ENCODE data around the gene FSIP2. TPM values are rescaled to one million over a fixed set of nuclear protein-coding genes. Genes with fewer than 3 reads are reported as not detected.

Gene FSIP2
- total RNA-seq, 4 donors from 2014 or later: 1.5 to 4.2 (median 2.3) TPM

DNA sequence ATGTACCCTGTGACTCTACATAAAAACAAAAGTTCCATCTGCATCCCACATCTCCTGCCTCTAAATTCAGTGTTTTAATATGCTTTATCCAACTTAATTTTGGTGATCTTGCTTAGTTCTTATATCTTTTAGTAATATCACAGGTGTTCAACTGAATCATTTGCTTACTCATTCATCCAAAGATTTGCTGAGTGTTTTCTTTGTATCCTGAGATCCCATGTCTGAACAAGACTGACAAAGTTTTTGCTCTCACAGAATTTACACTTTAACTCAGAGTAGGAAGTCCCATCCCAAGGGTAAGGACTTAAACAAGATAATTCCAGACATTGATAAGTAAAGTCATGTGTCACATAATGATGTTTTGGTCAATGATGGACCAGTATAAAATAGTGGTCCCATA lies 87.0 kb downstream of the FSIP2 start:
- TF ChIP-seq POLR2A (IDR thresholded peaks at IDR 0.05) (no peak), CTCF (IDR thresholded peaks at IDR 0.05) (no peak)
- no peak for DNase-seq
- Histone ChIP-seq H3K9me3 (no peaks in the 10 kb centered on the region), H3K36me3 (no peaks in the 10 kb centered on the region), H3K4me1 (no peaks in the 10 kb centered on the region), H3K27me3 (no peaks in the 10 kb centered on the region), H3K4me3 (replicated peaks in 1 of 3) (no peak overlapping the region), H3K27ac (no peak overlapping the region)
- intact Hi-C loops (cut with DNase I): no loop called here

GRCh38 chr2:185828326-185828725 lies 89.7 kb downstream of the FSIP2 start:
- TF ChIP-seq CTCF (IDR thresholded peaks at IDR 0.05) (no peak), POLR2A (IDR thresholded peaks at IDR 0.05) (no peak)
- Histone ChIP-seq H3K4me1 (no peaks in the 10 kb centered on the region), H3K36me3 (no peaks in the 10 kb centered on the region), H3K9me3 (no peaks in the 10 kb centered on the region), H3K4me3 (replicated peaks in 1 of 3) (no peak overlapping the region), H3K27me3 (no peaks in the 10 kb centered on the region), H3K27ac (no peak overlapping the region)
- WGBS, 2 donors: 59 to 71% methylated on average over 3 of the region's 3 CpGs
- no peak for DNase-seq
- intact Hi-C loops (cut with DNase I): no loop called here

DNA sequence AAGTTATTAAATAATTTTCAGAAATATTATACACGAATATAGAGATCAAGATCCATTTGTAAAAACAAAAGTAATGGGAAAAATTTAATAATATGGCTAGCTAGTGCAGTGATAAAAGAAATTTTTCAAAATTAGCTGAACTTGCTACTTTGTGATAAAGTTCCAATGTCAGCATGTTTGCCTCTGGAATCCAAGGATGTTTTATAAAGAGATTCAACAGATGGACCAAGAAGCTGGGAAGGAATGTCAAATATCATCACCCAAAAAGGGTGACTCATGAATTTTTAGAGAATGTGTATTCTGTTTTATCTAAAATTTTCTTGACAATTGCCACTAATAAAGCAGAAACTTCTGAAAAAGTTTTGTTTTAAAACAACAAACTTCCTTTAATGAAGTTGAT lies 95.3 kb downstream of the FSIP2 start:
- no peaks in the 10 kb centered on the region for H3K9me3 ChIP-seq
- H3K4me3 ChIP-seq (replicated peaks in 1 of 3): no peak overlapping the region
- intact Hi-C loops (cut with DNase I): no loop called here
- no peaks in the 10 kb centered on the region for H3K27me3 ChIP-seq
- no peak for TF ChIP-seq CTCF (IDR thresholded peaks at IDR 0.05)
- no peak for TF ChIP-seq POLR2A (IDR thresholded peaks at IDR 0.05)
- H3K36me3 ChIP-seq: no peaks in the 10 kb centered on the region
- DNase-seq: no peak
- no peak overlapping the region for H3K27ac ChIP-seq
- no peaks in the 10 kb centered on the region for H3K4me1 ChIP-seq
- WGBS, 2 donors: 74 to 85% methylated on average over 1 of the region's 1 CpG

- no peak for DNase-seq
- Histone ChIP-seq H3K4me1 (no peaks in the 10 kb centered on the region), H3K27ac (no peak overlapping the region), H3K4me3 (replicated peaks in 1 of 3) (no peak overlapping the region), H3K9me3 (no peaks in the 10 kb centered on the region), H3K27me3 (no peaks in the 10 kb centered on the region), H3K36me3 (no peaks in the 10 kb centered on the region)
- no peak for TF ChIP-seq CTCF (IDR thresholded peaks at IDR 0.05)
- TF ChIP-seq POLR2A (IDR thresholded peaks at IDR 0.05): no peak
- 92 to 96% methylated on average over 8 of the region's 8 CpGs for WGBS, 2 donors
- intact Hi-C loops (cut with DNase I): no loop called here
Measured at GRCh38 chr2:185835974-185836373, 97.4 kb downstream of the FSIP2 start.

DNA sequence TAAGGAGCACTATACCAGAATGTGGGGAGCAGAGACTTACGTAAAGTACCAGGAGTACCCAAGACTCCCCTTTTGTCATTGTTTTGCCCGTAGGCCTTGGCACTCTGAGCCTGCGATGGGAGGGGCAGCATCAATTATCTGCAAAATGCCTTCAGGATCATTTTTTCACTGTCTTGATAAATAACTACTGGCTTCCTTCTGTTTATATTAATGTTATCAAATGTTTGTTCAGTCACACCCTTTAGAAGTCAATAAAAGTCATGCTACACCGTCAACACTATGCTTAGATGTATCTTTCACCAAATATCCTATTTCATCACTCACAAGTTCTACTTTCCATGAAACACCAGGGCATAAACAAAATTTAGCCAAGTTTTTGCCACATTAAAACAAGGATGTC lies 116.3 kb downstream of the FSIP2 start:
- TF ChIP-seq CTCF (IDR thresholded peaks at IDR 0.05): no peak
- intact Hi-C loops (cut with DNase I): no loop called here
- H3K36me3 ChIP-seq: no peaks in the 10 kb centered on the region
- WGBS, 2 donors: 89 to 91% methylated on average over 4 of the region's 4 CpGs
- no peak overlapping the region for H3K27ac ChIP-seq
- no peak overlapping the region for H3K4me3 ChIP-seq (replicated peaks in 1 of 3)
- no peaks in the 10 kb centered on the region for H3K4me1 ChIP-seq
- no peaks in the 10 kb centered on the region for H3K27me3 ChIP-seq
- DNase-seq: no peak
- H3K9me3 ChIP-seq: no peaks in the 10 kb centered on the region
